HepG2 (cell line): ENCODE results near the gene MPPE1. TPM values are rescaled to one million over a fixed set of nuclear protein-coding genes. Genes with fewer than 3 reads are reported as not detected.

ENCODE experiments used
- BHLHE40 ChIP-seq: IDR thresholded peaks from 2 replicates; pipeline ENCODE4 v1.6.1; 2011; ENCODE audit warnings: low read length, improper control_type of control experiment
- CBX5 ChIP-seq: sonication (generic); formaldehyde crosslinking; IDR thresholded peaks from 2 replicates; pipeline ENCODE4 v1.4.0; 2020; ENCODE audit warnings: missing genetic modification reagents, borderline replicate concordance
- CREM ChIP-seq, 2 experiments: sonication (generic) in 1 of 2; formaldehyde crosslinking in 1 of 2; IDR thresholded peaks; 2 replicates each; pipeline versions ENCODE4 v1.4.0 to v1.6.1; 2016 to 2020; ENCODE audit warnings: antibody characterized with exemption in 1 of 2, mild to moderate bottlenecking in 1 of 2, missing genetic modification reagents in 1 of 2
- EEA1 ChIP-seq: sonication (generic); formaldehyde crosslinking; IDR thresholded peaks from 2 replicates; pipeline ENCODE4 v1.5.1; 2020; ENCODE audit warnings: mild to moderate bottlenecking, missing genetic modification reagents, borderline replicate concordance
- HBP1 ChIP-seq: IDR thresholded peaks from 2 replicates; pipeline ENCODE4 v1.6.1; 2016; ENCODE audit warnings: low read depth, control low read depth
- HNRNPK ChIP-seq: fragments of 200-400 bp; formaldehyde crosslinking; IDR thresholded peaks from 2 replicates; pipeline ENCODE4 v1.6.1; 2018; ENCODE audit warnings: low read length, low read depth, moderate library complexity, mild to moderate bottlenecking; ENCODE audit not compliant: poor library complexity, severe bottlenecking
- KDM6A ChIP-seq: IDR thresholded peaks from 2 replicates; pipeline ENCODE4 v1.6.1; 2016; ENCODE audit warnings: low read depth
- RFX3 ChIP-seq: IDR thresholded peaks from 2 replicates; pipeline ENCODE4 v1.6.1; 2016; ENCODE audit warnings: missing biosample characterization, missing genetic modification reagents
- ZNF17 ChIP-seq: sonication (generic); formaldehyde crosslinking; IDR thresholded peaks from 2 replicates; pipeline ENCODE4 v1.5.0; 2020; ENCODE audit warnings: mild to moderate bottlenecking, missing genetic modification reagents
- ZNF589 ChIP-seq: sonication (generic); formaldehyde crosslinking; conservative IDR thresholded peaks from 2 replicates; pipeline ENCODE4 v1.8.0; 2022; ENCODE audit warnings: mild to moderate bottlenecking, moderate library complexity, missing genetic modification reagents
- ZNF605 ChIP-seq: sonication (generic); formaldehyde crosslinking; IDR thresholded peaks from 2 replicates; pipeline ENCODE4 v1.8.0; 2022; ENCODE audit warnings: mild to moderate bottlenecking, missing genetic modification reagents
- ZNF614 ChIP-seq: IDR thresholded peaks from 2 replicates; pipeline ENCODE4 v1.6.1; 2018; ENCODE audit warnings: missing biosample characterization, missing genetic modification reagents, inconsistent platforms, borderline replicate concordance
- ZNF788 ChIP-seq: sonication (generic); formaldehyde crosslinking; IDR thresholded peaks from 2 replicates; pipeline ENCODE4 v1.5.0; 2020; ENCODE audit warnings: mild to moderate bottlenecking, missing genetic modification reagents, borderline replicate concordance
- ZNF792 ChIP-seq: IDR thresholded peaks from 2 replicates; pipeline ENCODE4 v1.6.1; 2016
- polyA plus RNA-seq, 8 experiments: library from polyadenylated mRNA; depleted of rRNA in 3 of 8; stranded (reverse) in 7 of 8; unstranded in 1 of 8; fragments of >200 nt; fragmentation: Illumina TruSeq in 4 of 8; extraction: Trizol in 4 of 8; gene quantifications; 2 replicates each; pipeline versions ENCODE4 v1.2.1 to v1.2.3, GENCODE V29; 2011 to 2016; ENCODE audit warnings: low read depth in 4 of 8, missing spikeins in 1 of 8, mixed read lengths in 1 of 8; ENCODE audit not compliant: insufficient read depth in 1 of 8
- total RNA-seq, 5 experiments: library from RNA; depleted of rRNA; stranded (reverse); fragments of >200 nt; fragmentation: Illumina TruSeq; extraction: Trizol; gene quantifications; 2 replicates each; pipeline ENCODE4 v1.2.3, GENCODE V29; 2016; ENCODE audit warnings: low read depth in 1 of 5
- TF ChIP-seq, protein P1 (sequence below), 2 experiments: fragments of 450-650 bp in 1 of 2; sonication (generic) in 1 of 2; formaldehyde crosslinking in 1 of 2; IDR thresholded peaks; 2 replicates each; pipeline versions ENCODE4 v1.6.1 to v1.8.0; 2016 to 2022; ENCODE audit warnings: antibody characterized with exemption in 1 of 2, mild to moderate bottlenecking in 1 of 2, missing genetic modification reagents in 1 of 2
- TF ChIP-seq, protein P2 (sequence below): sonication (generic); formaldehyde crosslinking; IDR thresholded peaks from 2 replicates; pipeline ENCODE4 v1.8.1; 2023; ENCODE audit warnings: missing genetic modification reagents, inconsistent platforms, borderline replicate concordance

Gene MPPE1
- total and polyA plus RNA-seq, 2 of the 13 experiments (the other 11 are each of a cell fraction or from before 2014, with no cell fraction given): 9.6 to 11.9 TPM

DNA sequence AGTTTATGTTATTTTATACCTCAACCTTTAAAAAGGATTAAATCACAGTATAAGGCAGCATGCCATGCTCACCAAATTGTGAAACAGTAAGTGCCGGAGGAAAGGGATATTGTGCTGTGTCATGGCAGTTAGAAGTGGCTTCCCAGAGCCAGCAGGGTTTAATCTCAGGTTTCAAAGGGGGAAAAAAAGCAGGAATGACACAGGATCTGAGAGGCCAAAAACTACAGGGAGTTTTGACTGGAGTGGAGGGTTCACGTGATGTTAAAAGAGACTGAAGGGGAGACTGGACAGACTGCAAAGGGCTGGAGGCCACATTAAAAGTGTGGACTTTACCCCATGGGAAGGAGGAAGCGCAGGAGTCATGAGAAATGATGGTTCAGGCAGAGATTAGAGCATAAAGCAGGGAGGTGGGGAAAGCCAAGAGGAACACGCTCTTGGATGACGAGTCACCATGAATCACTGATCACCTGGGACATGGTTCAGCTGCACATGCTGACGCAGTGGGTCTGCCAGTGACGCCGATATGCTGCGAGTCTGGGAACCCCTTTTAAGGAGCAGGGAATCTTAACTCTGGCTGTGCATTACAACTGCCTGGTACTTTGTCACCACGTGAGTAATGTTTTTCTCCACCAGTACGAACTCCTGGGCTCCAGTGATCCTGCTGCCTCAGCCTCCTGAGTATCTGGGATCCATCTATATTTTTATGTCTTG is 50.8 kb downstream of the MPPE1 start (continued):
- TF ChIP-seq, protein P1, sequence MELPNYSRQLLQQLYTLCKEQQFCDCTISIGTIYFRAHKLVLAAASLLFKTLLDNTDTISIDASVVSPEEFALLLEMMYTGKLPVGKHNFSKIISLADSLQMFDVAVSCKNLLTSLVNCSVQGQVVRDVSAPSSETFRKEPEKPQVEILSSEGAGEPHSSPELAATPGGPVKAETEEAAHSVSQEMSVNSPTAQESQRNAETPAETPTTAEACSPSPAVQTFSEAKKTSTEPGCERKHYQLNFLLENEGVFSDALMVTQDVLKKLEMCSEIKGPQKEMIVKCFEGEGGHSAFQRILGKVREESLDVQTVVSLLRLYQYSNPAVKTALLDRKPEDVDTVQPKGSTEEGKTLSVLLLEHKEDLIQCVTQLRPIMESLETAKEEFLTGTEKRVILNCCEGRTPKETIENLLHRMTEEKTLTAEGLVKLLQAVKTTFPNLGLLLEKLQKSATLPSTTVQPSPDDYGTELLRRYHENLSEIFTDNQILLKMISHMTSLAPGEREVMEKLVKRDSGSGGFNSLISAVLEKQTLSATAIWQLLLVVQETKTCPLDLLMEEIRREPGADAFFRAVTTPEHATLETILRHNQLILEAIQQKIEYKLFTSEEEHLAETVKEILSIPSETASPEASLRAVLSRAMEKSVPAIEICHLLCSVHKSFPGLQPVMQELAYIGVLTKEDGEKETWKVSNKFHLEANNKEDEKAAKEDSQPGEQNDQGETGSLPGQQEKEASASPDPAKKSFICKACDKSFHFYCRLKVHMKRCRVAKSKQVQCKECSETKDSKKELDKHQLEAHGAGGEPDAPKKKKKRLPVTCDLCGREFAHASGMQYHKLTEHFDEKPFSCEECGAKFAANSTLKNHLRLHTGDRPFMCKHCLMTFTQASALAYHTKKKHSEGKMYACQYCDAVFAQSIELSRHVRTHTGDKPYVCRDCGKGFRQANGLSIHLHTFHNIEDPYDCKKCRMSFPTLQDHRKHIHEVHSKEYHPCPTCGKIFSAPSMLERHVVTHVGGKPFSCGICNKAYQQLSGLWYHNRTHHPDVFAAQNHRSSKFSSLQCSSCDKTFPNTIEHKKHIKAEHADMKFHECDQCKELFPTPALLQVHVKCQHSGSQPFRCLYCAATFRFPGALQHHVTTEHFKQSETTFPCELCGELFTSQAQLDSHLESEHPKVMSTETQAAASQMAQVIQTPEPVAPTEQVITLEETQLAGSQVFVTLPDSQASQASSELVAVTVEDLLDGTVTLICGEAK (IDR thresholded peaks at IDR 0.05): no peak
- TF ChIP-seq, protein P1 (CRISPR knock-in tag; IDR thresholded peaks at IDR 0.05): peak; percentile 47; the same call in 1 of the 2 replicates
- peak; percentile 29; the same call in 1 of the 2 replicates for TF ChIP-seq ZNF792 (CRISPR knock-in tag)
- no peak for TF ChIP-seq HNRNPK
- TF ChIP-seq BHLHE40: peak; percentile 68
- TF ChIP-seq ZNF589 (CRISPR knock-in tag): no peak
- TF ChIP-seq, protein P2, sequence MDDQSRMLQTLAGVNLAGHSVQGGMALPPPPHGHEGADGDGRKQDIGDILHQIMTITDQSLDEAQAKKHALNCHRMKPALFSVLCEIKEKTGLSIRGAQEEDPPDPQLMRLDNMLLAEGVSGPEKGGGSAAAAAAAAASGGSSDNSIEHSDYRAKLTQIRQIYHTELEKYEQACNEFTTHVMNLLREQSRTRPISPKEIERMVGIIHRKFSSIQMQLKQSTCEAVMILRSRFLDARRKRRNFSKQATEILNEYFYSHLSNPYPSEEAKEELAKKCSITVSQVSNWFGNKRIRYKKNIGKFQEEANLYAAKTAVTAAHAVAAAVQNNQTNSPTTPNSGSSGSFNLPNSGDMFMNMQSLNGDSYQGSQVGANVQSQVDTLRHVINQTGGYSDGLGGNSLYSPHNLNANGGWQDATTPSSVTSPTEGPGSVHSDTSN (CRISPR knock-in tag): no peak
- TF ChIP-seq CREM (IDR thresholded peaks at IDR 0.05): peak; percentile 71
- TF ChIP-seq CREM (CRISPR knock-in tag; IDR thresholded peaks at IDR 0.05): no peak
- peak; percentile 60; the same call in 1 of the 2 replicates for TF ChIP-seq KDM6A (CRISPR knock-in tag)
- TF ChIP-seq ZNF614 (CRISPR knock-in tag): 0 out of 2 replicates have a peak, but pooled peaks have one; percentile 48
- no peak for TF ChIP-seq EEA1
- peak; percentile 86 for TF ChIP-seq ZNF605 (CRISPR knock-in tag)
- TF ChIP-seq ZNF788: 0 out of 2 replicates have a peak, but pooled peaks have one; percentile 24
- no peak for TF ChIP-seq RFX3 (CRISPR knock-in tag)
- TF ChIP-seq ZNF17: no peak
- no peak for TF ChIP-seq HBP1 (CRISPR knock-in tag)
- TF ChIP-seq CBX5 (CRISPR knock-in tag): peak; percentile 81; the same call in 1 of the 2 replicates
